AML-193 (cell line): ENCODE measurements around the gene ZP1.

Source experiments
- DNase-seq, 2 experiments: peaks; one replicate each; lab custom pipeline; 2025; lab: John Stamatoyannopoulos, UW

ZP1 gene

GRCh38 chr11:60910281-60910687 lies 42.9 kb downstream of the ZP1 start:
- no peak for DNase-seq

- DNase-seq: no peak
These were observed 43.5 kb downstream of the ZP1 start for GRCh38 chr11:60910711-60911380.

GRCh38 chr11:60912223-60912850 lies 45.0 kb downstream of the ZP1 start:
- DNase-seq: no peak

- no peak for DNase-seq
These were observed 45.6 kb downstream of the ZP1 start for GRCh38 chr11:60912851-60913528.

- DNase-seq: peak; percentile 82 to 90
These were observed 46.7 kb downstream of the ZP1 start, which contains the start of gene TMEM109 for GRCh38 chr11:60913793-60914632. Gene TMEM109, plus strand, starts transcription at chr11:60914158. Its CDS starts 5,536 bp downstream, at chr11:60919694.

GRCh38 chr11:60914633-60915247 lies 47.4 kb downstream of the ZP1 start:
- peak in 1 of 2 experiments; percentile 17 for DNase-seq

- peak; percentile 45 to 53 for DNase-seq
These were observed 48.0 kb downstream of the ZP1 start for GRCh38 chr11:60915248-60915914.

GRCh38 chr11:60916669-60917206 lies 49.4 kb downstream of the ZP1 start:
- DNase-seq: no peak

GRCh38 chr11:60917267-60917666 lies 49.9 kb downstream of the ZP1 start:
- no peak for DNase-seq

- no peak for DNase-seq
These were observed 51.1 kb downstream of the ZP1 start for GRCh38 chr11:60918251-60918938.

- no peak for DNase-seq
These were observed 51.6 kb downstream of the ZP1 start for GRCh38 chr11:60918939-60919265.

GRCh38 chr11:60919320-60919719 lies 52.0 kb downstream of the ZP1 start:
- peak; percentile 55 to 60 for DNase-seq

- DNase-seq: no peak
These were observed 52.6 kb downstream of the ZP1 start for GRCh38 chr11:60919956-60920355.

- no peak for DNase-seq
These were observed 53.9 kb downstream of the ZP1 start for GRCh38 chr11:60921259-60921658.

GRCh38 chr11:60921777-60922335 lies 54.5 kb downstream of the ZP1 start:
- DNase-seq: no peak

GRCh38 chr11:60922906-60923305 lies 55.6 kb downstream of the ZP1 start:
- no peak for DNase-seq

GRCh38 chr11:60923326-60923725 lies 56.0 kb downstream of the ZP1 start:
- DNase-seq: no peak

GRCh38 chr11:60923800-60924109 lies 56.4 kb downstream of the ZP1 start:
- DNase-seq: no peak

- no peak for DNase-seq
These were observed 57.0 kb downstream of the ZP1 start, which contains the start of gene TMEM132A for GRCh38 chr11:60924110-60924905. Gene TMEM132A, plus strand, starts transcription at chr11:60924460. Its CDS starts 174 bp downstream, at chr11:60924634.
